ENCODE data around the gene LARGE2. TPM values are rescaled to one million over a fixed set of nuclear protein-coding genes. Genes with fewer than 3 reads are reported as not detected.

LARGE2 gene
- 1.7 to 2.8 TPM (median 2.6 TPM) in 5 replicates for total RNA-seq (2022; extraction: Qiagen RNA extraction)

DNA sequence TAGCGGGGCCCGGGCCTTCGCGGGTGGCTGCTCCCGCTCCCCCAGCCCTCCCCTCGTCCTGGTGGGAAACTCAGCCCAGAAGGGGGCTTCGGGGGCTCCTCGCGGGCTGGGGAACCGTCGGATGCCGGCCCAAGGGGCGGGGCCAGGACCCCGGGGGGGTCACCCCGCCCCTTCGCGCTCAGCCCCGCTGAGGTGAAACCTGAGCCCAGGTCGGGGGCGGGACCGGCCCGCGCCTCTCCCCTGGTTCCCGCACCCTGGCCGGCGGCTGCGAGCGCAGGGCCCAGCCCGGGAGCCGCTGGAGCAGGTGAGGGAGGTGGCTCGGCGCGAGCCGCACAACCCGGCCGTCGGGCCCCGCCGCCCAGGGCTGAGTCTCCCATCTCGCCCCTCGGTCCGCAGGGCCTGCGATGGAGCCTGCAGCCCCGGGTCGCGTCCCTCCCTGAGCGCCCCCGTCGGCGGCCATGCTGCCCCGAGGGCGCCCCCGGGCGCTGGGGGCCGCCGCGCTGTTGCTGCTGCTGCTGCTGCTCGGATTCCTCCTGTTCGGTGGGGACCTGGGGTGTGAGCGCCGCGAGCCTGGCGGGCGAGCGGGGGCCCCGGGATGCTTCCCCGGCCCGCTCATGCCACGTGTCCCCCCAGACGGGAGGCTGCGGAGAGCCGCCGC is at the start of gene LARGE2:
Gene LARGE2 (plus strand): TSS at position 232 of the 658 bp plus-strand sequence. CDS start 227 bp downstream, at position 459.

DNA sequence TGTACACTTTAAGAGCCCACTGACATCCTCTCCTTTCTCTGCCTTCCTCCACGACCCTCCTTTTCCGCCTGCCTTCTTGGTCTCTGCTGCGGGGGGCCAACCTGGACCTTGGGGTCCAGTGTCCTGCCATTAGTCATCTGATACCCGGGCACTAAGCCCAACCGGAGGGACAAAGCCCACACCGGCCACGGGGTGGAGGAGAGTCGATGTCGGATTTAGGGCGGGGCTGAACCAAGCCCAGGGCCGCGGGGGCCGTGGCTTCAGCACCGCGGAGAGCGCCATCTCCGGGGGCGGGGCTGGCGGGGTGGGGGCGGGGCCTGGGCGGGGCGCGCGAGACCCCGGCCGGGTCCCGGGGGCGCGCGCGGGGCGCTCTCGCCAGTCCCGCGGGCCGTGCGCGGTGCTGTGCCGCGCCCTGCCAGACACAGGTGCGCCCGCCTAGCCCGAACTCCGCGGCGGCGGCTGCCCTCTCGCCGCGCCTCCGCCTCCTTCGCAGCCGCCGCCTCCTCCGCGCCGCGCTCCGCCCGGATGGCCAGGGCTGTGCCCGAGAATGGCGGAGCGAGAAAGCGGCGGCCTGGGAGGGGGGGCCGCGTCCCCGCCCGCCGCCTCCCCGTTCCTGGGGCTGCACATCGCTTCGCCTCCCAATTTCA is 37.1 kb upstream of the LARGE2 start, which contains the start of gene MAPK8IP1:
Gene MAPK8IP1 (plus strand): TSS at position 378 of the 647 bp plus-strand sequence. CDS start 170 bp downstream, at position 548.

DNA sequence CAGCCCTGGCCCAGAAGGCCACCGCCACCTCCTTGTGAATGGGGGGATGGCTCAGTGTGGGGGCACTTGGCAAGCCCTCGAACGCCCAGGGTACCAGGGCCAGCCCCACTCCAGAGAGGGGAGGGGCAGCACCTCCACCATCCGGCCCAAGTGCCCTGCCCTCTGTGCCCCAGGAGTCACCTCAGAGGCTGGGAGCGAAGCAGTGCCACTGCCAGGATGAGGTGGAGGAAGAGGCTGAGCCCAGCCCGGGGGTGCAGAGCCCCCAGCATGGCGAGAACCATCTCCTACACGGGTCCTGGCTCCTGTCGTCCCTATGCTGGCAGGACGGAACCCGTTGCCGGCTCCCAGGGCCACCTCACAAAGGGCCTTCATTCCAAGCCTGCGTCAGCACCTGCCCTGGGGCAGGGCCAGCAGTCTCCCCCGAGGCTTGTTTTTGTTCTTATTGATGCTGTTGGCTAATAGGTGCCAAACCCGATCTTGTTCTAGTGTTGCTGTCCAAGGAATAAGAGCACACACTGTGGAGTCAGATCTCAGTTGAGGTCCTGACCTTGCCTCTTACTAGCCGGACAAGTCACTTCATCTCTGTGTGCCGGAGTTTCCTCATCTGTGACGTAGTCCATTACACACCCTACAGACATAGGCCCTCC is 15.4 kb upstream of the LARGE2 start, which contains the start of gene FREY1:
Gene FREY1 (minus strand): TSS at position 307 of the 647 bp plus-strand sequence. CDS start 26 bp downstream, at position 281.

DNA sequence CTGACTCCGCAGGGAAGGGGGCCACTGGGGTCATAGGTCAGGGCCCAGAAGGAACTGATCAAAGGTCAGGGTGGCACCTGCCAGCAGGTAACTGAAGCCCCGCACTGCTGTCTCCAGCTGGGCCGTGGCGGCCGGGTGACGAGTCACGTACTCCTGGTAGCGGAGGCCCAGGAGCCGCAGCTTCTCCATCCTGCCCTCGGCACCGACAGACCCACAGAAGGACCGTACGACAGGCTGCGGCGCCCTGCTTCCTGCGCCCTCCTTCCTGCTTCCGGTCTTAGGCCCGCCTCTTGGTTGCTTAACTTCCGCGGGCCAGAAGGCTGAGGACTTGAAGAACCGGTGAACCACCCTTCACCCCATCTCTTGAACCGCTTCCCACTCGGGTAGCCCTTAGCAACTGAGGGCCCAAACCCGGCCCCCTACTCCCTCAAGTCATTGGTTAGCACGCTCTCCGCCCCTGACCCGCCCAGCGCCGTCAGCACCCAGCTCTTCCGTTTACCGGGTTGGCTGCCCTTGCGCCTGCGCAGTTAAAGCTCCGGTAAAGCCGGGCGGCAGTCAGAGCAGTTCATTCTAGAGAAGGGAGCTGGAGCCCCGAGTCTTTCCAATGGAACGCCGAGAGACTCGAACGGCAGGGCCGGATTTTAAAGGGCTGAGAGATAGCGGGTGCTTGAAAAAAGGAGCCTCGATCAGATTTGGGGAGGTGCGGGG is 4.7 kb upstream of the LARGE2 start, which contains the start of gene PEX16:
Gene PEX16 (minus strand): TSS at position 255 of the 708 bp plus-strand sequence. CDS start 66 bp downstream, at position 189.

Other genes starting within 250 kb of the LARGE2 start
- gene SLC35C1, start 117.5 kb upstream of the LARGE2 start, total RNA-seq (2022; extraction: Qiagen RNA extraction), result 25.6 to 35.2 TPM (median 31.6 TPM) in 5 replicates
- gene CRY2, start 75.2 kb upstream of the LARGE2 start, total RNA-seq (2022; extraction: Qiagen RNA extraction), result 3.7 to 5.8 TPM (median 4.9 TPM) in 5 replicates
- gene MAPK8IP1, start 37.0 kb upstream of the LARGE2 start, total RNA-seq (2022; extraction: Qiagen RNA extraction), result 5.4 to 8.1 TPM (median 6.6 TPM) in 5 replicates
- 0.34 to 0.98 TPM (median 0.46 TPM) in 4 of 5 replicates, not detected in the other for gene FREY1, start 15.4 kb upstream of the LARGE2 start, total RNA-seq (2022; extraction: Qiagen RNA extraction)
- gene PEX16, start 4.8 kb upstream of the LARGE2 start, total RNA-seq (2022; extraction: Qiagen RNA extraction), result 16.7 to 18.6 TPM (median 17.5 TPM) in 5 replicates
- 8.1 to 12.8 TPM (median 10.2 TPM) in 5 replicates for gene PHF21A, start 198.8 kb downstream of the LARGE2 start, total RNA-seq (2022; extraction: Qiagen RNA extraction)